ENCODE data around the gene GRAP. TPM values are rescaled to one million over a fixed set of nuclear protein-coding genes. Genes with fewer than 3 reads are reported as not detected.

The GRAP gene
- total RNA-seq, 1 donor from 2014 or later = 0.64 TPM

DNA sequence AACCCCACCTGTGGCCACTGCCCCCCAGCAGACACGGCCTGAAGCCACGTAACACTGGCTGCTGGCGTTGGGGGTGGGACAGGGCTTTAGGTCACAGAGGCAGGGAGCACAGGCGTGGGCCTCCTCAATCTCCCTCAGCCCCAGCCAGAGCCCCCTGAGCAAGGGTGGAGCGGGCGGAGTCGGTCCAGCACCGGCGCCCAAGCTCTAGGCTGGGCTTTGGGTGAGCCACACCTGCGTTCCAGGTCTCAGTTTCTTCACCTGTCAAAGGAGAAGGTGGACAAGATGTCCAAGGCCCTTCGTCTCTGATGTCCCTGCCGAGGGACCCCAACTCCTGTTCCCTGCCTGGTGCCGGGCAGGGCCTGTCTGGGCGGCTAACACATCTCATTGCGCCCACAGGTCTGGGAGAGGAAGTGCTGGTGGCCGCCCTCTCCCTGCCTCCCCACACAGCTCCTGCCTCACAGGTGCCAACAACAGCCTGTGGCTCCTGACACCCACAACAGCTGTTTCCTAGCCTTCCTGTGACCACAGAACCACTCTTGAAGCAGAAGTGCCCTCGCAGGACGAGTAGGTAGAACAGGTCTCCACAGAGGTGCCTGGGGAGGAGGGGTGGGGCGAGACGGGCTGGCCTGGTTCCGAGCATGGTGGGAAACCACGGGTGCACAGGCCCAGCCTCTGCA lies 54.2 kb downstream of the GRAP start:
- TF ChIP-seq, protein P1, sequence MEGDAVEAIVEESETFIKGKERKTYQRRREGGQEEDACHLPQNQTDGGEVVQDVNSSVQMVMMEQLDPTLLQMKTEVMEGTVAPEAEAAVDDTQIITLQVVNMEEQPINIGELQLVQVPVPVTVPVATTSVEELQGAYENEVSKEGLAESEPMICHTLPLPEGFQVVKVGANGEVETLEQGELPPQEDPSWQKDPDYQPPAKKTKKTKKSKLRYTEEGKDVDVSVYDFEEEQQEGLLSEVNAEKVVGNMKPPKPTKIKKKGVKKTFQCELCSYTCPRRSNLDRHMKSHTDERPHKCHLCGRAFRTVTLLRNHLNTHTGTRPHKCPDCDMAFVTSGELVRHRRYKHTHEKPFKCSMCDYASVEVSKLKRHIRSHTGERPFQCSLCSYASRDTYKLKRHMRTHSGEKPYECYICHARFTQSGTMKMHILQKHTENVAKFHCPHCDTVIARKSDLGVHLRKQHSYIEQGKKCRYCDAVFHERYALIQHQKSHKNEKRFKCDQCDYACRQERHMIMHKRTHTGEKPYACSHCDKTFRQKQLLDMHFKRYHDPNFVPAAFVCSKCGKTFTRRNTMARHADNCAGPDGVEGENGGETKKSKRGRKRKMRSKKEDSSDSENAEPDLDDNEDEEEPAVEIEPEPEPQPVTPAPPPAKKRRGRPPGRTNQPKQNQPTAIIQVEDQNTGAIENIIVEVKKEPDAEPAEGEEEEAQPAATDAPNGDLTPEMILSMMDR (IDR thresholded peaks at IDR 0.05; ENCODE audit: partially characterized antibody, unreplicated experiment) = no peak
- peaks cover 3% of the 10 kb centered on the region for H3K27me3 Mint-ChIP-seq (ENCODE audit: unreplicated experiment)
- H3K27ac Mint-ChIP-seq (ENCODE audit: unreplicated experiment) = peak overlapping the region; percentile 17
- H3K36me3 Mint-ChIP-seq (ENCODE audit: unreplicated experiment) = peaks cover 13% of the 10 kb centered on the region
- no peak overlapping the region for H3K4me3 Mint-ChIP-seq (ENCODE audit: unreplicated experiment)
- H3K4me1 Mint-ChIP-seq (ENCODE audit: low read depth, unreplicated experiment) = peaks cover 4% of the 10 kb centered on the region
- no peak for DNase-seq
- H3K9me3 Mint-ChIP-seq (ENCODE audit: unreplicated experiment) = peaks cover 2% of the 10 kb centered on the region

DNA sequence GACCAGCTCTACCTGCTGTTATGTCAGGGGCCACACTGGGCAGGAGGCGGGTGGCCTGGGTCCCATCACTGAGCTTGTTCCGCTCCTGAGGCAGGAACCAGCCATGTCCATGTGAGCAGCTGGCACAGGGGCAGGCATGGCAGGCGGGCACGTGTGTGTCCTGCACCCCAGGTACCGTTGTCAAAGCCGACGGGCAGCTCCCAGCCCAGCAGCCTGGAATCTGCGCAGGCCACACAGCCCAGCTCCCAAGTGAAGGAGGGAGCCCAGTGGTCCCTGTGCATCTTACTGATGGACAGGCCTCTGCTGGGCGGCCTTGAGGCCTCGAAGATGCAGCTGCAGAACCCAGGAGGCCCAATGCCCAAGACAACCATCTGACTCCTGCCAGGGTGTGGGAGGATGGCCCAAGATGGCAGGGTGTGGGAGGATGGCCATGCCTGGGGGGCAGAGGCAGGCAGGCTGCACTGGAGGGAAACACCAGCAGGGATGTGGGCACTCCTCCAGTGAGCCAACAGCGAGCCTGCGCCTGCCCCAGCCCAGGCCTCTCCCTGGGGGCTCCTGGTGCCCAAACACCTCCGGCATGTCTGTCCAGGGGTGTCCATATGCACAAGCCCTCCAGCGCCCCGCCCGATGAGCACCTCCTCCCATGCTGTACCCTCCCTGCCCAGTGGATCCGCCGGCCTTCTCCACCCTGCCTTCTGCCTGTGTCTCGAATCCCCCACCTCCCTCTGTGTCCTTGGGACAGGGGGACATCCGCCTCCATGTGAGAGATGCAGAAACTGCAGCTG lies 55.0 kb downstream of the GRAP start:
- Mint-ChIP-seq H3K4me3 (ENCODE audit: unreplicated experiment) (no peak overlapping the region), H3K27me3 (ENCODE audit: unreplicated experiment) (peaks cover 2% of the 10 kb centered on the region), H3K27ac (ENCODE audit: unreplicated experiment) (no peak overlapping the region), H3K4me1 (ENCODE audit: low read depth, unreplicated experiment) (peaks cover 4% of the 10 kb centered on the region), H3K9me3 (ENCODE audit: unreplicated experiment) (peaks cover 2% of the 10 kb centered on the region), H3K36me3 (ENCODE audit: unreplicated experiment) (peaks cover 13% of the 10 kb centered on the region)
- no peak for DNase-seq
- TF ChIP-seq, protein P1 (IDR thresholded peaks at IDR 0.05; ENCODE audit: partially characterized antibody, unreplicated experiment) = no peak

DNA sequence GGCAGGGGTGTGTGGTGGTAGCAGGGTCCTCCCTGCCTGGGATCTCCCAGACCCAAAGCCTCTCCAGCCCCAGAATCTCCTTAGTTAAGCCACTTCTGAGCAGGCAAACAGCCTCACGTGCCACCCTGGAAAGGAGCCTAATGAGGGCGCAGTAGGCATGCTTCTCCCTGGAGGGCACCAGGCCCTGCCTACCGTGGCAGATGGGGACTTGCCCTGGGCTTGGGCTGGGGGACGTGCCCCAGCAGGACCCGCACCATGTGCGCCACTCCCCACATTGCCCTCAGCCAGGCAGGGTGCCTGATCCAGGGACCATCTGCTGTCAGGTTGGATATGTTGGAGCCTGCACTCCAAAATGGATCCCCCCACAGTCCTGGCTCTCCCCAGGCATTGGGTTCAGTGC lies 56.4 kb downstream of the GRAP start:
- Mint-ChIP-seq H3K27ac (ENCODE audit: unreplicated experiment) (peak overlapping the region; percentile 48), H3K27me3 (ENCODE audit: unreplicated experiment) (peaks cover 2% of the 10 kb centered on the region), H3K36me3 (ENCODE audit: unreplicated experiment) (peaks cover 6% of the 10 kb centered on the region), H3K4me1 (ENCODE audit: low read depth, unreplicated experiment) (peaks cover 4% of the 10 kb centered on the region), H3K9me3 (ENCODE audit: unreplicated experiment) (no peaks in the 10 kb centered on the region), H3K4me3 (ENCODE audit: unreplicated experiment) (no peak overlapping the region)
- no peak for DNase-seq
- TF ChIP-seq, protein P1 (IDR thresholded peaks at IDR 0.05; ENCODE audit: partially characterized antibody, unreplicated experiment) = no peak

DNA sequence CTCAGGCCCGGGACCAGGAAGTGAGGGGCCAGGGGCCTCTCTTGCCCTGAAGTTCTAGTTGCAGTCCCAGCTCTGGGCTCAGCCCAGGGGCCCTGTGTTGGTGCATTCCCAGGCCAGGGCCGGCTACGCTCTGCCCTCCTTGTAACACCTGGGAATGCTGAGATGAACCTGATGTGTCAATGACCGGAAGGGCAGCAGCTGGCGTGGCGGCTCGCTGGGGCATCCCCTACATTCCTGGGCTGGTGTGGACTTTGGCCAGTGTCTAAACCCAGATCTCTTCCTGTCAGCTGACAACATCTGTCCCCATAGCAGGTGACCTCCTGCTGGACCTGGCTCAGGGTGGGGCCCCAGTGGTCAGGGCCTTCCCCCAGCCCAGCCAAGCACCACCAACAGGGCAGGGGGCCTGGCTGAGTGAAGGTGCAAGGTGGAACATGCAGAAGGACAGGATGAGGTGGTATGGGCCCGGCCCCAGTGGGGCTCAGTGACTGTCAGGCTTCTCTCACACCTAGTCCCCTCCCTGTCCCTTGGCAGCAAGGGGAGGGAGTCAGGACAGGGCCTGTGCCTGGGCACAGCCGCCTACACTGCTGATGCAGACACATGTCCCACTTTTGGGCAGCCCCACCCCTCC lies 58.1 kb downstream of the GRAP start:
- TF ChIP-seq, protein P1 (IDR thresholded peaks at IDR 0.05; ENCODE audit: partially characterized antibody, unreplicated experiment) = no peak
- Mint-ChIP-seq H3K4me1 (ENCODE audit: low read depth, unreplicated experiment) (peaks cover 4% of the 10 kb centered on the region), H3K27me3 (ENCODE audit: unreplicated experiment) (peaks cover 2% of the 10 kb centered on the region), H3K4me3 (ENCODE audit: unreplicated experiment) (no peak overlapping the region), H3K27ac (ENCODE audit: unreplicated experiment) (no peak overlapping the region), H3K36me3 (ENCODE audit: unreplicated experiment) (no peaks in the 10 kb centered on the region), H3K9me3 (ENCODE audit: unreplicated experiment) (no peaks in the 10 kb centered on the region)
- DNase-seq = no peak

Data from glutamatergic neuron (in vitro differentiated cells).